Measurements from ENCODE around the gene SPRR5. TPM values are rescaled to one million over a fixed set of nuclear protein-coding genes. Genes with fewer than 3 reads are reported as not detected.

SPRR5 gene
- total and polyA plus RNA-seq, 2 experiments from 2014 or later: not detected

DNA sequence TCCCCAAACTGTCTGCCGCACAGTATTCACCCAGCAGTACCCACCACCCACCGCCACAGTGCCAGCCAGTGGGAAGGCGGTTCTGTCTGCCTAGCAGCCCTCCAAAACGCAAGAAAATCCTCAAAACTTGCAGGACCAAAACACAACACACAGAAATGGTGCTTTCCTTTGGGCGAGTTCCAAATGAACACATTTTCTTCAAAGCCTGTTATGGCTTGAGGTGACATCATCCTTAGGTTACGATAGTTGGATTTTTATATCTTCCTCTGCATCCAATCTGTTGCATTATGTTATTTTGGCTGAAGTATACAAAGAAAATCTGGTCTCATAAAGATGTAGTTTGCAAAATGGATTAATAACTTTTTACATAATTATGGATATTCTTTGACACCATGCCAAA lies 46.2 kb downstream of the SPRR5 start:
- no peaks in the 10 kb centered on the region for H3K36me3 ChIP-seq (ENCODE audit: insufficient read depth)
- H3K4me1 ChIP-seq (ENCODE audit: insufficient read depth): no peaks in the 10 kb centered on the region; the same call in 1 of the 2 replicates
- H3K4me2 ChIP-seq: no peak overlapping the region
- H3K36me3 Mint-ChIP-seq (ENCODE audit: low read depth): no peaks in the 10 kb centered on the region; the same call in 2 of the 3 replicates
- no peaks in the 10 kb centered on the region for H3K27me3 Mint-ChIP-seq (ENCODE audit: insufficient read depth, low read depth, poor library complexity)
- H3K4me3 Mint-ChIP-seq: no peak overlapping the region
- H3K27ac Mint-ChIP-seq: no peak overlapping the region
- peaks cover 11% of the 10 kb centered on the region; the same call in 2 of the 3 replicates for H3K4me1 Mint-ChIP-seq
- ATAC-seq (no peak), DNase-seq (ENCODE audit: low spot score) (no peak)
- no peaks in the 10 kb centered on the region for H4K20me1 ChIP-seq (replicated peaks; ENCODE audit: insufficient read depth)
- H3K4me3 ChIP-seq: no peak overlapping the region
- no peaks in the 10 kb centered on the region for H3K27me3 ChIP-seq (ENCODE audit: insufficient read depth)
- H2AFZ ChIP-seq: no peak overlapping the region
- TF ChIP-seq EZH2 (IDR thresholded peaks at IDR 0.05; ENCODE audit: low read depth, unreplicated experiment): no peak
- TF ChIP-seq, protein P1, sequence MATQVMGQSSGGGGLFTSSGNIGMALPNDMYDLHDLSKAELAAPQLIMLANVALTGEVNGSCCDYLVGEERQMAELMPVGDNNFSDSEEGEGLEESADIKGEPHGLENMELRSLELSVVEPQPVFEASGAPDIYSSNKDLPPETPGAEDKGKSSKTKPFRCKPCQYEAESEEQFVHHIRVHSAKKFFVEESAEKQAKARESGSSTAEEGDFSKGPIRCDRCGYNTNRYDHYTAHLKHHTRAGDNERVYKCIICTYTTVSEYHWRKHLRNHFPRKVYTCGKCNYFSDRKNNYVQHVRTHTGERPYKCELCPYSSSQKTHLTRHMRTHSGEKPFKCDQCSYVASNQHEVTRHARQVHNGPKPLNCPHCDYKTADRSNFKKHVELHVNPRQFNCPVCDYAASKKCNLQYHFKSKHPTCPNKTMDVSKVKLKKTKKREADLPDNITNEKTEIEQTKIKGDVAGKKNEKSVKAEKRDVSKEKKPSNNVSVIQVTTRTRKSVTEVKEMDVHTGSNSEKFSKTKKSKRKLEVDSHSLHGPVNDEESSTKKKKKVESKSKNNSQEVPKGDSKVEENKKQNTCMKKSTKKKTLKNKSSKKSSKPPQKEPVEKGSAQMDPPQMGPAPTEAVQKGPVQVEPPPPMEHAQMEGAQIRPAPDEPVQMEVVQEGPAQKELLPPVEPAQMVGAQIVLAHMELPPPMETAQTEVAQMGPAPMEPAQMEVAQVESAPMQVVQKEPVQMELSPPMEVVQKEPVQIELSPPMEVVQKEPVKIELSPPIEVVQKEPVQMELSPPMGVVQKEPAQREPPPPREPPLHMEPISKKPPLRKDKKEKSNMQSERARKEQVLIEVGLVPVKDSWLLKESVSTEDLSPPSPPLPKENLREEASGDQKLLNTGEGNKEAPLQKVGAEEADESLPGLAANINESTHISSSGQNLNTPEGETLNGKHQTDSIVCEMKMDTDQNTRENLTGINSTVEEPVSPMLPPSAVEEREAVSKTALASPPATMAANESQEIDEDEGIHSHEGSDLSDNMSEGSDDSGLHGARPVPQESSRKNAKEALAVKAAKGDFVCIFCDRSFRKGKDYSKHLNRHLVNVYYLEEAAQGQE (IDR thresholded peaks at IDR 0.05; ENCODE audit: unreplicated experiment): no peak
- TF ChIP-seq, protein P2, sequence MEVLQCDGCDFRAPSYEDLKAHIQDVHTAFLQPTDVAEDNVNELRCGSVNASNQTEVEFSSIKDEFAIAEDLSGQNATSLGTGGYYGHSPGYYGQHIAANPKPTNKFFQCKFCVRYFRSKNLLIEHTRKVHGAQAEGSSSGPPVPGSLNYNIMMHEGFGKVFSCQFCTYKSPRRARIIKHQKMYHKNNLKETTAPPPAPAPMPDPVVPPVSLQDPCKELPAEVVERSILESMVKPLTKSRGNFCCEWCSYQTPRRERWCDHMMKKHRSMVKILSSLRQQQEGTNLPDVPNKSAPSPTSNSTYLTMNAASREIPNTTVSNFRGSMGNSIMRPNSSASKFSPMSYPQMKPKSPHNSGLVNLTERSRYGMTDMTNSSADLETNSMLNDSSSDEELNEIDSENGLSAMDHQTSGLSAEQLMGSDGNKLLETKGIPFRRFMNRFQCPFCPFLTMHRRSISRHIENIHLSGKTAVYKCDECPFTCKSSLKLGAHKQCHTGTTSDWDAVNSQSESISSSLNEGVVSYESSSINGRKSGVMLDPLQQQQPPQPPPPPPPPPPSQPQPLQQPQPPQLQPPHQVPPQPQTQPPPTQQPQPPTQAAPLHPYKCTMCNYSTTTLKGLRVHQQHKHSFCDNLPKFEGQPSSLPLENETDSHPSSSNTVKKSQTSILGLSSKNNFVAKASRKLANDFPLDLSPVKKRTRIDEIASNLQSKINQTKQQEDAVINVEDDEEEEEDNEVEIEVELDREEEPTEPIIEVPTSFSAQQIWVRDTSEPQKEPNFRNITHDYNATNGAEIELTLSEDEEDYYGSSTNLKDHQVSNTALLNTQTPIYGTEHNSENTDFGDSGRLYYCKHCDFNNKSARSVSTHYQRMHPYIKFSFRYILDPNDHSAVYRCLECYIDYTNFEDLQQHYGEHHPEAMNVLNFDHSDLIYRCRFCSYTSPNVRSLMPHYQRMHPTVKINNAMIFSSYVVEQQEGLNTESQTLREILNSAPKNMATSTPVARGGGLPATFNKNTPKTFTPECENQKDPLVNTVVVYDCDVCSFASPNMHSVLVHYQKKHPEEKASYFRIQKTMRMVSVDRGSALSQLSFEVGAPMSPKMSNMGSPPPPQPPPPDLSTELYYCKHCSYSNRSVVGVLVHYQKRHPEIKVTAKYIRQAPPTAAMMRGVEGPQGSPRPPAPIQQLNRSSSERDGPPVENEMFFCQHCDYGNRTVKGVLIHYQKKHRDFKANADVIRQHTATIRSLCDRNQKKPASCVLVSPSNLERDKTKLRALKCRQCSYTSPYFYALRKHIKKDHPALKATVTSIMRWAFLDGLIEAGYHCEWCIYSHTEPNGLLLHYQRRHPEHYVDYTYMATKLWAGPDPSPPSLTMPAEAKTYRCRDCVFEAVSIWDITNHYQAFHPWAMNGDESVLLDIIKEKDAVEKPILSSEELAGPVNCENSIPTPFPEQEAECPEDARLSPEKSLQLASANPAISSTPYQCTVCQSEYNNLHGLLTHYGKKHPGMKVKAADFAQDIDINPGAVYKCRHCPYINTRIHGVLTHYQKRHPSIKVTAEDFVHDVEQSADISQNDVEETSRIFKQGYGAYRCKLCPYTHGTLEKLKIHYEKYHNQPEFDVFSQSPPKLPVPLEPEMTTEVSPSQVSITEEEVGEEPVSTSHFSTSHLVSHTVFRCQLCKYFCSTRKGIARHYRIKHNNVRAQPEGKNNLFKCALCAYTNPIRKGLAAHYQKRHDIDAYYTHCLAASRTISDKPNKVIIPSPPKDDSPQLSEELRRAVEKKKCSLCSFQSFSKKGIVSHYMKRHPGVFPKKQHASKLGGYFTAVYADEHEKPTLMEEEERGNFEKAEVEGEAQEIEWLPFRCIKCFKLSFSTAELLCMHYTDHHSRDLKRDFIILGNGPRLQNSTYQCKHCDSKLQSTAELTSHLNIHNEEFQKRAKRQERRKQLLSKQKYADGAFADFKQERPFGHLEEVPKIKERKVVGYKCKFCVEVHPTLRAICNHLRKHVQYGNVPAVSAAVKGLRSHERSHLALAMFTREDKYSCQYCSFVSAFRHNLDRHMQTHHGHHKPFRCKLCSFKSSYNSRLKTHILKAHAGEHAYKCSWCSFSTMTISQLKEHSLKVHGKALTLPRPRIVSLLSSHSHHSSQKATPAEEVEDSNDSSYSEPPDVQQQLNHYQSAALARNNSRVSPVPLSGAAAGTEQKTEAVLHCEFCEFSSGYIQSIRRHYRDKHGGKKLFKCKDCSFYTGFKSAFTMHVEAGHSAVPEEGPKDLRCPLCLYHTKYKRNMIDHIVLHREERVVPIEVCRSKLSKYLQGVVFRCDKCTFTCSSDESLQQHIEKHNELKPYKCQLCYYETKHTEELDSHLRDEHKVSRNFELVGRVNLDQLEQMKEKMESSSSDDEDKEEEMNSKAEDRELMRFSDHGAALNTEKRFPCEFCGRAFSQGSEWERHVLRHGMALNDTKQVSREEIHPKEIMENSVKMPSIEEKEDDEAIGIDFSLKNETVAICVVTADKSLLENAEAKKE (CRISPR knock-in tag; IDR thresholded peaks at IDR 0.05): no peak
- TF ChIP-seq ZNF331 (CRISPR knock-in tag; IDR thresholded peaks at IDR 0.05; ENCODE audit: low read depth): no peak
- no peak for TF ChIP-seq POLR2AphosphoS5 (IDR thresholded peaks at IDR 0.05; ENCODE audit: low read depth)
- H3K9me3 Mint-ChIP-seq: peaks cover 8% of the 10 kb centered on the region; the same call in 2 of the 3 replicates
- no peak overlapping the region for H3K27ac ChIP-seq (ENCODE audit: low read depth)
- H3F3A ChIP-seq (replicated peaks; ENCODE audit: low read depth): no peaks in the 10 kb centered on the region
- no peaks in the 10 kb centered on the region for H3K9me2 ChIP-seq (ENCODE audit: insufficient read depth)
- no peaks in the 10 kb centered on the region for H3K79me2 ChIP-seq (replicated peaks; ENCODE audit: insufficient read depth)

Measured in GM23338 (cell line).